ENCODE data around the gene PDIA2. TPM values are rescaled to one million over a fixed set of nuclear protein-coding genes. Genes with fewer than 3 reads are reported as not detected.

PDIA2 gene
- total RNA-seq, 1 donor from 2014 or later: not detected

- intact Hi-C loops (cut with micrococcal nuclease): no loop called here
- no peak for ATAC-seq (ENCODE audit: low read depth)
- POLR2A ChIA-PET: interaction anchor here (0.6 kb wide), 1 partner anchor 39 kb away, joined by 3 read pairs; no protein-coding TSS in a partner anchor
- TF ChIP-seq CTCF (IDR thresholded peaks at IDR 0.05): no peak
- no peak for DNase-seq
- Mint-ChIP-seq H3K27ac (no peak overlapping the region), H3K27me3 (peaks cover 16% of the 10 kb centered on the region), H3K4me1 (peaks cover 6% of the 10 kb centered on the region), H3K4me3 (peak overlapping the region; percentile 46), H3K9me3 (no peaks in the 10 kb centered on the region), H3K36me3 (ENCODE audit: low read depth) (no peaks in the 10 kb centered on the region)
- CTCF ChIA-PET: no interaction called here
These were observed 6.4 kb upstream of the PDIA2 start for GRCh38 chr16:276426-277077.

GRCh38 chr16:278863-279366 lies 4.0 kb upstream of the PDIA2 start:
- peaks cover 17% of the 10 kb centered on the region for H3K27me3 Mint-ChIP-seq
- H3K27ac Mint-ChIP-seq: no peak overlapping the region
- no peaks in the 10 kb centered on the region for H3K36me3 Mint-ChIP-seq (ENCODE audit: low read depth)
- POLR2A ChIA-PET: no interaction called here
- ATAC-seq (ENCODE audit: low read depth) (no peak), DNase-seq (no peak)
- intact Hi-C loops (cut with micrococcal nuclease): no loop called here
- H3K9me3 Mint-ChIP-seq: no peaks in the 10 kb centered on the region
- H3K4me3 Mint-ChIP-seq: no peak overlapping the region
- peaks cover 6% of the 10 kb centered on the region for H3K4me1 Mint-ChIP-seq
- TF ChIP-seq CTCF (IDR thresholded peaks at IDR 0.05): no peak
- CTCF ChIA-PET: no interaction called here

- POLR2A ChIA-PET: no interaction called here
These were observed 3.4 kb upstream of the PDIA2 start for GRCh38 chr16:279531-279930.

GRCh38 chr16:280005-280460 lies 2.9 kb upstream of the PDIA2 start:
- TF ChIP-seq CTCF (IDR thresholded peaks at IDR 0.05): no peak
- ATAC-seq (ENCODE audit: low read depth): no peak

More at GRCh38 chr16:279531-279930, 3.4 kb upstream of the PDIA2 start:
- intact Hi-C loops (cut with micrococcal nuclease): no loop called here
- CTCF ChIA-PET: no interaction called here
- H3K27me3 Mint-ChIP-seq: peaks cover 14% of the 10 kb centered on the region
- ATAC-seq (ENCODE audit: low read depth) (no peak), DNase-seq (no peak)
- no peak overlapping the region for H3K27ac Mint-ChIP-seq
- no peaks in the 10 kb centered on the region for H3K36me3 Mint-ChIP-seq (ENCODE audit: low read depth)
- no peak overlapping the region for H3K4me3 Mint-ChIP-seq
- no peak for TF ChIP-seq CTCF (IDR thresholded peaks at IDR 0.05)
- peaks cover 6% of the 10 kb centered on the region for H3K4me1 Mint-ChIP-seq
- no peaks in the 10 kb centered on the region for H3K9me3 Mint-ChIP-seq

GRCh38 chr16:280552-280951 lies 2.4 kb upstream of the PDIA2 start, which contains the start of gene ARHGDIG:
ARHGDIG (plus strand) TSS chr16:280591; CDS start chr16:280681, 90 bp downstream.
- POLR2A ChIA-PET: no interaction called here
- CTCF ChIA-PET: no interaction called here
- H3K4me3 Mint-ChIP-seq: no peak within 1 kb of the TSS

More at GRCh38 chr16:280005-280460, 2.9 kb upstream of the PDIA2 start:
- H3K4me1 Mint-ChIP-seq: peaks cover 6% of the 10 kb centered on the region
- DNase-seq: no peak
- ChIA-PET CTCF (no interaction called here), POLR2A (no interaction called here)
- no peak overlapping the region for H3K27ac Mint-ChIP-seq
- no peaks in the 10 kb centered on the region for H3K36me3 Mint-ChIP-seq (ENCODE audit: low read depth)
- intact Hi-C loops (cut with micrococcal nuclease): no loop called here
- no peak overlapping the region for H3K4me3 Mint-ChIP-seq
- H3K27me3 Mint-ChIP-seq: peaks cover 14% of the 10 kb centered on the region
- no peaks in the 10 kb centered on the region for H3K9me3 Mint-ChIP-seq

More at GRCh38 chr16:280552-280951, 2.4 kb upstream of the PDIA2 start, which contains the start of gene ARHGDIG:
- no peaks in the 10 kb centered on the region for H3K9me3 Mint-ChIP-seq
- intact Hi-C loops (cut with micrococcal nuclease): no loop called here
- TF ChIP-seq CTCF (IDR thresholded peaks at IDR 0.05): no peak
- ATAC-seq (ENCODE audit: low read depth) (no peak), DNase-seq (no peak)
- H3K27ac Mint-ChIP-seq: no peak within 1 kb of the TSS
- H3K36me3 Mint-ChIP-seq (ENCODE audit: low read depth): no peaks in the 10 kb centered on the region
- H3K4me1 Mint-ChIP-seq: peaks cover 4% of the 10 kb centered on the region
- H3K27me3 Mint-ChIP-seq: peaks cover 14% of the 10 kb centered on the region

Data from activated B cell treated with CpG ODN at 0.5 μM for 24 hours (primary cell).